Activated CD8-positive, alpha-beta memory T cell treated with anti-CD3 and anti-CD28 coated beads for 24 hours (primary cell): ENCODE results near the gene NRARP.
A peak's percentile ranks its signal among the peaks of the same experiment; 100 is the strongest.

ENCODE experiments used
- DNase-seq: peaks from one replicate; pipeline ENCODE4 v3.0.0-alpha.2; 2020

The NRARP gene

DNA sequence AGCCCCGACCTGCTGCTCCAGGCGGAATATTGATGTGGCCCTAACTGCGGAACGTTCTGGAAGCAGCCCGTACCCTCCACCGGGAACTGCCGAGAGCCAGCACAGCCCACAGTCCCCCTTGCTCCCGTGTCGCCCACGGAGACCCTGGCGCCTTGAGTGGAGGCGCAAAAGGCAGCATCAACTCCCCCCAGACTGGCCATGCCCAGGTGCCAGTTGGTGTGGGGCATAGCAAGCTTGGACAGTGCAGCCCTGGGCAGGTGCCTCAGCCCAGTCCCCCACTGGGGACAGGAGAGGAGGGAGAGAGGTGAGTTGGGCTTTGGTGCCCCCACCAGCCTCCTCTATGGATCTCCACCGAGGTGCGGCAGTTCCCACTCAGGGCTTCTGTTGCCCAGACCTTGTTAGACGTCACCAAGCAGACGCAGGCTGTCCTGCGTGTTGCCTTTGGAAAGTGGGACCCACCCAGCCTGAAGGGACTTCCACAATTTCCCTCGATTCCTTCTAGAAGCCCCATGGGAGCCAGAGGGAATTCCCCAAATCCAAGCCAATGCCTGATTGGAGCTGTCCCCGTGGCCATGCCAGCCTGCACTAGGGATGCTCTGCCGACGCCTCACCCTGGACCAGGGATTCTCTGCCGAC is 19.8 kb upstream of the NRARP start:
- DNase-seq = no peak

DNA sequence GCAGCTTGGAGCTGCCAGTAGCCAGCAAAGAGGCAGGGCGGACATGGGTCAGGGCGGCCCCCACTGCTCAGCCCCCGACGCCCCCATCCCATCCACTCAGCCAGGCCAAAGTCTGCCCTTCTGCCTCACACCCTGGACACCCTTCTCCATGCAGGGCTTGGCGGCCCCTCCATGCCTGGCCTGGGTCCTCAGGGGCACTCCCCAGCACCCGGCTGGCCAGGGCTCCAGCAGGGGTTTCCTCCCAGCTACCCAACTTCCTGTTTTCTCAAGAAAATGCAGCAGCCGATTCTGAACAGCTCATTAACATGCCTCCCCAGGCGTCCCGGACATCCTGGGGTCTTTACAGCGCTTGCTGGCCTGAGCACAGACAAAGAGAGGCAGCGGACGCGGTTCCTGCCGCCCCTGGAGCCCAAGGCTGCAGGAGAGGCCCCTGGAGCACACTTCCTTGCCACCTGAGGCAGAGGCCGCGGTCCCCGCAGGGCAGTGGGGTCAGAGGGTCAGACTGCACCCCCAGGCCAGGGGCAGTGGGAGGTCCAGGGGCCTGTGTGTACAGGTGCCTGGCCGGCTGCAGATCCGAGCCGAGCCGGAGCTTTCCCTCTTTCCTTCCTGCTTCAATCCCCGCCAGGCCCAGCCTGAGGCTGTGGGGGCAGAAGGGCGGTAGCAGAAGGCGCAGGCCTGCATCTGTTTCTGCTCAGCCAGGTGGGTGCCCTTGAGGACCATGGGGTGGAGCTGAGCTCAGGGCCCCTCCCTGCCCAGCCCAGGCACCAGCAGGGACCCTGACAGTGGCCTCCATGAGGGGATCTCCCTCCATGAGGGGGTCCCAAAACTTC is 18.7 kb upstream of the NRARP start:
- DNase-seq = peak; percentile 68

DNA sequence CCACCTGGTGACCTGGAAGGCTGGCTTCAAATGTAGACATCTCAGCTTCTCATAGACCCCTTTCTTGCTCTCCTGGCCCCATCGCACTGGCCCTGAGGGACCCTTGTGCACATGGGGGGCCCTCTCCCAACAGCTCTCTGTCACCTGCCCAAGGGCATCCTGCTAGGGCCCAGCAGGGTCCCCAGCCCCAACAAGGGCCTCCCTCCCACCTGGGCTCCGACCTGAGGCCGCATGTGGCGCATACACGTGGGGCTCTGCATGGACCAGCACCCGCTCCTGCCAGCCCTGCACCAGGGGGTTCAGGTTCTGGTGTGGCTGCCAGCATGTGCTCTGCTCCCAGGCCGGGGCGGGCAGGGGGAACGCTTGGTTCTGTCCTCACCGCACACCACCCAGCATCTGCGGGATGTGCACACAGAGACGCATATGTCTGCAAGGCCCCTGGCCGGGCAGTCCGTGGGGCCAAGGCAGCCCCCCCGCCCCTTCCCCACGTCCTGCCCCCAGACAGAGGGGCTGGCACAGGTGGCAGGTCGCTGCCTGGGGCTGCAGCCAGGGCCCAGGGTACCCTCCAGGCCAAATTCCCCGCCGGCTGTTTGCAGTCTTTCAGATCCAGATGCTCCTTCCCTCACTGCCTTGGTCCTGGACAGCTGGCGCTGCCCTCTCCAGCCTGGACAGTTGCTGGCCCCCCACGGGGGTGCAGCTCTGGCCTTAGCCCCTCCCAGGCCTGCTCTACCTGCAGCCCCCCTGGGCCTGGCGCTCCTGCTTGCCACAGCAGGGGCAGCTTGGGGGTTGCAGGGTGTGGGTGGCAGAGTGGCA is 17.9 kb upstream of the NRARP start:
- peak; percentile 53 for DNase-seq

DNA sequence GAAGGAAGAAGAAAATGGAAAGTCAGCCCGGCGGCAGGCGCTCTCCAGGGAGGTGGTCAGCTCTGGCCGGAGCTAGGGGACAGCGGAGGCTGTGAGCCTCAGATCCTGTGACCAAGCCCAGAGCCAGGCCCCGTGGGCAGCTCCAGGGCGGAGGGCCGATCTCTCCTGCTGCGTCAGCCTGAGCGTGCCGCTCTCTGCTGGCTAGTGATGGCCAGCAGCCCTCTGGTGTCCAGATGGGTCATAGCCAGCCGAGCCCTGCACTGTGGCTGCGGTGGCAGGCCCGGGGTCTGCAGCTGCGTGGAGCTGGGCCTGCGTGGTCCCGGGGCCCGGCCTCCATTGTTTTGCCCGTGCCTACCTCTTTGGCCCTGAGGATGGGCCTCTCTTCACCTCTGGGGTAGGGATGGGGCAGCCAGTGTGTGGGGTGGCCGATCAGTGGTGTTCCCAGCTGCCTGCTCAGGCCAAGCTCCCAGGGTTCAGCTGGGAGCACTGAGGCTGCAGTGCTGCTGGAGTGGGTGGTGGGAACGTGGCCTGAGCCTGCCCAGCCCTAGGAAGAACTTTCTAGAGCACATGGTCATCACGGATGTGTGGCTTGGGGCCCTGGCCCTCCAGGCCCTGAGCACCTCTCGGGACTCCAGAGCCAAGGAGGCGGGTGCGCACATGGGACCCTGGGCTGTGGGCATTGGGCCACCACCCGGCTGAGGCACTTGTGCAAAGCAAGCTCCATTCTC is 17.1 kb upstream of the NRARP start:
- DNase-seq = no peak

DNA sequence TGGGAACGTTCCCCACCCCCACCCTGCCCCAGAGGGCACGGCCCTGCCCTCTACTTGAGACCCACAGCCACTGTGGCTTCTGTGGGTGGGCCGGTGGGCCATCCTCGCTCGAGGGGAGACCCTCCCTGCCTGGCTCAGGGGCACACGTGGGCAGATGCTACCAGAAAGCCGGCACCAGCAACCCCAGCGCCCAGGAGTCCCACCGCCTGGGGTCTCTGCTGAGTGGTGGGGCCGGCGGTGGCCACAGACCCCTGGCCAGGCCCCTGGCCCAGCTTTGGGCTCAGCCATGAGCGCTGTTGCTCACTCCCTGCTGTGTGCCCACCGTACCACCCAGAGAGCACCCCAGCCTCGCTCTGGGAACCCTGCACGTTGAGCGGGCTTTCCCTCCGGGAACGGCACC is 16.5 kb upstream of the NRARP start:
- DNase-seq = no peak

DNA sequence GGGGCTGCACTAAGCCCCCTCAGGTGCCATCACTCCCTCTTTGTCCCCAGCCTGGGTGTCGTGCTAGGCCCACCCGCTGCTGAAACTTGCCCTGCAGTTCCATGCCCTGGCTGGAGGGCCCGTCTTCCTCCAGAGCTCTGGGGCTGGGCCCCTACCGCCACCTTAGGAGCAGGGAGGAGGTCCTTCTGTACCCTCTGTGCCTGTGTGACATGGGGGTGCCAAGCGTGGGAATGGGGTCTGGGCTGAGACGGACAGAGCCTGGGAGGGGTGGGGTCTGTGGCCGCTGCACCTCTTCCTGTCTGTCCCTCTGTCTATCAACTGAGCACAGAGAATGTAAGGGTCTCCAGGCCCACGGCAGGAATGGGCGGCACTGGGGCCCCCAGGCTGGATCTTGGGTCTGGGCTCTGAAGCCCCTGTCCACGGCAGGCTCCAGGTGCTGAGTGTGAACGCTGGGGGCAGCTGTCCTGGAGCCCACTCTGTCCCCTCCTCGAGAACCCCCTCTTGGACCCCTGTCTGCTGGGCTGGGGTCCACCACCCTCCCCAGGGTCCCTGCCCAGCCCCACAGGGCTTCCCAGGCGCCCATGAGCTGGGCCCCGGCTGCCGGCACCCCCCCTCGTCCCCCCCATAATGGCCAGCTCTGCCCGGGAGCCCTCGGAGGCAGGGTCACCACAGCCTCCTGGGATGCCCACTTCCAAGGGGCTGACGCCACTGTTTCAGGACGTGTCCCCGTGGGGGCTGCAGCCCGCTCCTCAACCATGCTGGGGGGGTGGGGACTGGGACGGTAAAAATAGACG is 15.8 kb upstream of the NRARP start:
- no peak for DNase-seq

DNA sequence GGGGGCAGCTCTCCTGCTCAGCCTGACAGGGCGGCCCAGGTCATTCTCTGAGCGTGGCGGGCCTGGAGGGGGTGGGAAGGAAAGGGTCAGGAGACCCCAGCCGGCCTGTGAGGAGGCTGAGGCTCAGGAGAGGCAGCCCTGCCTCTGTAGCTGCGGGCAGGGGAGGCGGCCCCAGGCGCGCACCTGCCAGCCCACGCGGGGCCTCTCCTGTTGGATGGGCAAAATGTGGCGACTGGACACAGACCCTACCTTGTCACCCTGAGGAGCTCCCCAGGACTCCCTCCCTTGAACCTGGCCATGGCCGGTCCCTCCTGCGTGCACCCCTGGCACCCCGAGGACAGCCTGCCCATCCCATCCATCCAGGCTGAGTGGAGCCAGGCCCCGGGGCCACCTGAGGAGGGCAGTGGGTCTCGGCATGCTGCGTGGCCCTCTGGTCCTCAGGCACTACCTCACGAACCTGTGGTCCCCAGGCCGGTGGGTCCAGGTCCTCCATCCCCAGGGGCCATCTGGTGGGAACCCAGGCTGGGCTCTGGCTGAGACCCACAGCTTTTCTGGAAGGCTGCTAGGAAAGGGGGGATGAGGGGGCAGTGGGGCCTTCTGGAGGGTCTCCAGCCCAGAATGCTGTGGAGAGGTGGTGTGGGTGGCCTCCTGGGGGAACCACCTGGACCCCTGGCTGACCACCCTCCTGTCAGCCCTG is 15.1 kb upstream of the NRARP start:
- DNase-seq = peak; percentile 55

DNA sequence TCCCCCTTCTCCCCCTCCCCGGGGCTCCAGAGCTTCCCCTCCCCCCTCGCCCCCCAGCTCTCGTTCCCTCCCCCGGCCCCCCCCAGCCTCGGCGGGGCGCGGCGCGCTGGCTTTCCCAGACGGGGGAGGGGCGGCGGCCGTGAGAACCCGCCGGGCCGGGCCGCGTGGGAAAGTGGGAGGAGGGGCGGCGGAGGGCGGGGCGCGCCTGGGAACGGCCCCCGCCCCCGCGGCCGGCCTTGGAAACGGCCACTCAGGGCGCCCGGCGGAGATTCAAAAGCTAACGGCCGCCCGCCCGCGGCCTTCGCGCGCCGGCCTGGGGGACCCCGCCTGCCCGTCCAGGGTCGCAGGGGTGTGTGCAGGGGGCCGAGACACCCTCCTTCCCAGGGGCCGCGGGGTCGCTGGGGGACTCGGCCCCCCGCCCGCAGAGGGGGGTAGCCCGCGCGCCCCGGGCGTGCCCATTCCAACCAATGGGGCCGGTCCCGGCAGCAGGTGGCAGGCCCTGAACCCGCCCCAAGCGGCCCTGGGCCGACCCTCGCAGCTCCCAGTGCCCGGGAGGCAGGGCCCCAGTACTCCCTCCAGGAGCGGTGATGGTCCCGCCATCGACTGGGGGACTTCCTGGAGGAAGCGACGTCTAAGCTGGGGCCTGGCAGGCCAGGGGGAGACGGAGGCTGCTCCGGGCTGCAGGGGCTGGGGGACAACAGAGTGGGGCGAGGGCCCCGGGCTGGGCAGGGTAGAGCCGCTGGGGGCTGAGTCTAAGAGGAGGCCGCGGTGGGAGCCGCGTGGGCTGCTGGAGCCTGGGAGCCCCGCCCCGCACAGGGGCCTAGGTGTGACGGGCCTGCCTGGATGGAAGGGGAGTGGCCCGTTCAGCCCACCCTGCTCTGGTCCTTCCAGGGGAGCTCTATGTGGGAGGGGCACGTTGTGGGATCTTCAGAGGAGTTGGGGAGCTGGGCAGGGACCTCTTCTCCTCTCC is 14.2 kb upstream of the NRARP start:
- DNase-seq = peak; percentile 64

DNA sequence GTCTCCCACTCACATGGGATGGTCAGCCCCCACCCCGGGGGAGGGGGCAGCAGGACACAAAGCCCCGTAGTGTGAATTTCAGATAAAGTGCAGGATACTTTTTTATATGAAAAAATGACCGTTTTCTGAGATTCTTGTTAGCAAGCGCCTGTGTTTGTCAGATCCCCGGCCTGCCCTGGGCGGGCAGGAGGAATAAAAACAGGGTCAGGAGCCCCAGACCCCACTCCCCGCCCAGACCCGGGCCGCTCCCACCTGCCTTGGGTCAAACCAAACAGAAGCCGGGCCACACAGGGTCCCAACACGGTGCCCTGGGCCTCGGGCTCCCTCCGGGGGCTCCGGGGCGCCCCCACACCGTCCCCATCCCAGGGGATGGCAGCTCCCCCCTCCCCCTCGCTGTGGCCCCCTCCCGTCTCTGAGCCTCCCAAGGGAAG is 13.5 kb upstream of the NRARP start:
- peak; percentile 53 for DNase-seq

DNA sequence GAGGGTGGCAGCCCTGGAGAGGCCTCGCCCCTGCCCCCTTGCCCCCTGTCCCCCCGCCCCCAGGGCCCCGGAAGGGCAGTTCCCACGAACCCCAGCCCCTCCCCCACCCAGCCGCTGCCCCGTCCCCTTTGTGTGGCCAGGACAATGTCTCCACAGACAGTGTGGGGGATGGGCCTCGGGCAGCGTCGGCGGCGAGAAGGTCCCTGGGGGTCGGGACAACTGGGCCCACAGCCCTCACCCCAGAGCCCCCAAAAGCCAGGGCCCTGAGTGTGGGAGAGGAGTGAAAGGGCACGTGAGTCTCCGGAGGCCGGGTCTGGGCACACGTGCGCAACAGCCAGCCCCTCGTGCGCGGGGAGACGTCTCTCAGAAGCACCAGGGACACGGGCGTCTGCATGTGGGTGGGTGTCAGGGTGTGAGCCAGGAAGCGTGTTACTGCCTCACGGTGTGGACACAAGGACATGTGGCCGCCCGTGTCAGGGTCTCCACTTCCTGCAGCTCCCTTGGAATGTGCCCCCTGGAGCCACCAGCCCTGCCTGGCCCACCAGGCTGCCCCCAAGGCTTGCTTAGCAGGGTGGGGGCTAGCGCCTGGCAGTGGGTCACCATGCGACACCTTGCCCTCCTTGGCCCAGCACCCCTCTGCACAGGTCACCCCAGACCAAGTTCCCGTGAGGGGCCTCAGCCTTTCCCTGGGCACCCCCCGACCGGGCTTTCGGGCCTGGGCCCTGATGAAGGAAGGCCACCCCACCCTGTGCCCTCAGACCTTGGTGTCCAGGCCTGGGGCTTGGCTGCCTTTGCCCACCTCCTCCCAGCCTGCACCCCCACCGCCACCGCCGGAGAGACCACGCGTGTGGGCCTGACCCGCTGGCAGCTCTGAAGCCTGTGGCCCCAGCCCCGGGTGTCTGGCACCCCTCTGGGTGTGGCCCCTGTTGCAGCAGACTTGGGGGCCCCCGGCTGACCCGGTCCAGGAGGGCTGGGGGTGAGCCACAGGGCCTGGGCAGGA is 12.8 kb upstream of the NRARP start:
- DNase-seq = peak; percentile 41

DNA sequence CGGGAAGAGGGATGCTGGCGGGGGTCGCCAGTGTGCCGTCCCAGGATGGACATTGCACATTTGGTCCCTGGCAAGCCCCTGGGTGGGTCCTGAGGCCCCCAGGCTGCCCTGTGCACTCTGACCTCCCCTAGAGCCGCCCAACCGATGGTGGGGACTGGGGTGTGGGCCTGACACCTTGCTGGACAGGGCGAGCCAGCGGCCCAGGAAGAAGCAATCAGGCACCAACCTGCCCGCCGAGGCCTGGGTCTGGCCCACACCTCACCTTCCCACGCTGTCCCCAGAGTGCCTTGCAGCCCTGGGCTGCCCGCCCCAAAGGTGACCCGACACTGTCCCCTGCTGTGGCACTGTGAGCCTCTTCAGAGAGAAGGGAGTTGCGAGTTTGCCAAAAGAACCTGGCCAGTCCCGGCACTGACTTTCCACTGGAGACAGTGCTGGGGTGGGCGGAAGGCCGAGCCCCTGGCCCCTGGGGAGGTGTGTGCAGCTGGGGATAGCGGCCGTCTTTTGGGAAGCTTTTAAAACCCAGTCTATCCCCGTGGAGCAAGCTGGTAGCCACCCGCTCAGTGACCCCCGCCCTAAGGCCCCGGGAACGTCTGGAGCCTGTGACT is 12.0 kb upstream of the NRARP start:
- DNase-seq = peak; percentile 42

DNA sequence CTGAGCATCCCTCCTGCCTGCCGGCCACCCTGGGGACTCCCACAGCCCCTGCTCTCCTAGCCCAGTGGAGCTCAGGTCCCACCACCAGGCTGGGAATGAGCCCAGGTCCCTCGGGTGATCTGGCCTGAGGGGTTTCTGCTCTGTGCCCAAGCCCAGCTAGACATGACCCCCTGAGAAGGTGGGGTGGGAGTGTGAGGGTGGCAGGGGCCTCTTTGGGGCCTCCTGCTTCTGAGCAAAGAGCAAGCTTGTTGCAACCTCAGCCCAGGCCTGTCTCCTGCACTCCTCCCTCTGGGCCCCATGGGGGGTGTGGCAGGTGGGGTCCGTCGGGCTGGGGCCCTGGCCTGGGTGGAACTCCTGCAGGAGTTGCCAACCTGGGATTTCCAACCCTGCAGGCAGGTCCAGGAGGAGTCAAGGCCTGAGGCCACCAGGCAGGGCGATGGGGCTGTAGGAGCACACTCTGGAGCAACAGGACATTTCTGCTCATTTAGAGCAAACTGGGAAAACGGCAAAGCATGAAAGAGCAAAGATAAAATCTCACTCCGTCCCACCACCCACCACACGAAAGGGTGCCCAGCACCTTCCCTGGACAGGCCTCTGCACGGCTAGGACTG is 11.4 kb upstream of the NRARP start:
- no peak for DNase-seq

DNA sequence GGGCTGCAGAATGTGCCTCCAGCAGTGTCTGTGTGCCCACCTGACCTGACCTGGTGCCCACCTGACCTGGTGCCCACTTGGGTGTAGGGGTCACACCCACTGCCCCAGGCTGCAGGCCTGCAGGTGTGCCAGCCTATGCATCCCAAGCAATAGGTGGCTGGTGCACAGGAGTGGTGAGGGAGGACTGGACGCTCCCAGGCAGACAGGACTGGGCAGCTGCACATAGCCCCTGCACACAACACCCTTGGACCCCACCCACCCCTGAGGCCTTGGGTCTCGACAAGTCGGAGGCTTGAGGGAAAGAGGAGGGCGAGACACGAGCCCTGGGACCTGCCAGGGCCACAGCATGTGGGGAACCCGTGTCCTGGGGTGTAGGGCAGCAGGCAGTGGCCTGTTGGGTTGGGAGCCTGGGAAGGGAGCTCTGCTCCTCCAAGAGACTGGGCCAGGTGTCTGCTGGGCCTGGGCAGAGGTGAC is 10.8 kb upstream of the NRARP start:
- DNase-seq = peak; percentile 51

DNA sequence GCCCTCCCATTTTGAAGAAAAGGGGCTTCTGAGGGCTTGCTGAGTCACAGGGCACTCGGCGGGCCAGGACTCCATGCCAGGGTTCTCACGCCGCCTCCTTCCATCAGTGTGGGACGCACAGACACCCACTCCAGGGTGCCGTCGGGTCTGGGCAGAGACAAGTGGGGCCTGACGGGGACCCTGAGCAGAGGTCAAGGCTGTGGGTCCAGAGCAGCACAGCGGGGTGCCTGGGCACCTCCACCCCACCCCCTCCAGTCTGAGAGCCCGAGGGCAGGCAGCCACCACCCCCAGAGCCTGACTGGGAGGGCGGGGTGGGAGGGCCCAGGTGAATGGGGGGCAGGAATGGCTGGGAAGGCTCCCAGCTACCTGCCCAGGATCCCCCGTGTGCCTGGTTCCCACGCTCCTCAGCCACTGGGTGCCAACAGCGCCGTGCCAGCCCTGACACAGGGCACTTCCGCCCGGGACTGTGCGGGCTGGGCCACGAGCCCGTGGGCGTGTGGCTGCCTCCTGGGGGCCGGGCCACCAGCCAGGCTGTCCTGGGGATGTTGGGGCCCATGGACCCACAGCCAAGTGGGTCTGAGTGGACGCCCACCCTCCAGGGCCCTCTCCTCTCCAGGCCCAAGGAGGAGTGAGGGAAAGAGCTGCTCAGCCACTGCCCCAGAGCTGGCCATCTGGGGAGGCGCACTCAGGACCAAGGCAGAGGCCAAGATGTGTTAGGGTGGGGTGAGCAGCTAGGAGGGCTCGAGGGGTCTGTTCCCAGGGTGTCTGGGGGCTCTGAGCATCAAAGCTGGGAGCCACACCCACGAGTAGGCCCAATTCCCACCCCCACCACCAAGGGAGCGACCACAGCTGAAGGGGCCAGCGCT is 10.1 kb upstream of the NRARP start:
- no peak for DNase-seq

DNA sequence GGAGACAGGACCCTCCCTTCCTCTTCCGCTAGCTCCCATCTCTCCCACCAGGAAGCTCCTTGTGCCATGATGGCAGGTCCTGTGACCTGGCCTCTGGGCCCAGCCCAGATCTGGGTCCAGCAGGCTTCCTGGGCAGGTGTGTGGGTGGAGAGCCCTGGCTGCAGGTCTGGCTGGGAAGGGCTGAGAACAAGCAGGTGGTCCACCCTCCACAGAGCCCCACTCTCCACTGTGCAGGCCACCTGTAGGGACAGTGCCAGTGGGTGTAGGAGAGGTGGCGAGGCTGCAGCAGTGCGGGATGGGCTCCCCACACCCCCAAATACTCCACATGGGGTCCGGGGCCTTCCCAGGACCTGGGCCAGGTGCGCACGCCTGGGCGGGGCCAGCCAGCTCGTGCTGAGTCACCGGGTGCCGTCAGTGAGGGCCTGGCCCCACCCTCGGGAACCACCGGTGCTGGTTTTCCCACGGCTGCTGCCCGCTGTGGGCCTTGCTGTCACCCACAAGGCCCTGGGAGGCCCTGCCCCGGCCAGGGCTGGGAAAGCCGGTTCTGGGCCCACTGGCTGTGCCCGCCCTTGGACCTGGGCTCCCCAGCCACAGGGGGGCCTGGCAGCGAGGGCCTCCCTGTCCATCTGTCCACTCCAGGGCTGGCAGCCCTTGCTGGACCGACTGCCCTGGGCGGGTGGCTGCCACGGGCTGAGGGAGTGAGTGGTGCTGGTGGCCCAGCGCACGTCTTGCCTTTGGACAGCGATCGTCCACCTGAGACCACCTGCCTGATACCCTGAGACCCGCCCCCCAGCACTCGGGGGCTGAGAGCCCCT is 9.3 kb upstream of the NRARP start:
- DNase-seq = peak; percentile 59
